GM19023 (cell line): ENCODE results near the gene AP2B1.
"Not testable (repeated sequence)": the region's sequence is repeated elsewhere in the genome, so short reads cannot be mapped to it uniquely, and the experiment has no call there.

Source experiments
- ATAC-seq: cut with Tn5 transposase; IDR thresholded peaks from one replicate; pipeline ENCODE4 v1.9.1; 2021; ENCODE audit warnings: mild to moderate bottlenecking, moderate library complexity; ENCODE audit not compliant: unreplicated experiment

Gene AP2B1

DNA sequence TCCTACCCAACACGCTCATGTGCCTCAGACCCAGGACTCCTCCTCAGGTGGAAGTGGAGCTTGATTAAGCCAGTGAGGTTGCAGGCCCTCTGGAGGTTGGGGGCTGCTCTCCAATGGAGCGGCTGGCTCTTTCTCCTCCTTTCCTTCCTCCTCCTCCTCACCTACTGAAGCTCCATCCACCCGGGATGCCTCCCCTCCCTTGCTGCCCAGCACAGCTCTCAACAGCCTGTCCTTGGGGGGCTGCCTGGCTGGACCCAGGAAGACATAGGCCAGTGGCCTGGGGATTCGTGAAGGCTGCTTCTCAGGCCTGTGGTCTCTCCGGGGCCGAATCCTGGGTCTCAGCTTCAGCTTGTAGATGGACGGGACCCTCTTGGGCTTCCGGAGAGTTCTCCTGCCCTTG lies 157.7 kb downstream of the AP2B1 start:
- ATAC-seq, result no peak

DNA sequence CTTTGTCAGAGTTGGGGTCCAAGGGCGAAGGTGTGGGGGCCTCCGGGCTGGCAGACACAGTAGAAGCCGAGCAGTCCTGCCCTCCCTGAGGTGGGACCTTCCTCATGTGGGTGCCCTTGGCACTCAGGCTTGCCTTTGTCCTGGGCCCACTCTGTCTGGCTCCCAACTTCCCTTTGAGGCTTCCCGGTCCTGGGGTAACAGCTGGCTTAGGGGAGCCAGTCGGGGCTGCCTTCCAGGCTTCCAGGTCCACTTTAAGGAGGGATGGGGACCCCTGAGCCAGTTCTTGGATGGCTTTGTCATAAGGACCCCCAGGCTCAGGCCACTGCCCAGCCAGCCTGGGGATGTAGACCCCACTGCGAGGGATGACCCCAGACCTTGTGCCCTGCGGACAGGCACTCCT lies 158.1 kb downstream of the AP2B1 start:
- no peak for ATAC-seq

DNA sequence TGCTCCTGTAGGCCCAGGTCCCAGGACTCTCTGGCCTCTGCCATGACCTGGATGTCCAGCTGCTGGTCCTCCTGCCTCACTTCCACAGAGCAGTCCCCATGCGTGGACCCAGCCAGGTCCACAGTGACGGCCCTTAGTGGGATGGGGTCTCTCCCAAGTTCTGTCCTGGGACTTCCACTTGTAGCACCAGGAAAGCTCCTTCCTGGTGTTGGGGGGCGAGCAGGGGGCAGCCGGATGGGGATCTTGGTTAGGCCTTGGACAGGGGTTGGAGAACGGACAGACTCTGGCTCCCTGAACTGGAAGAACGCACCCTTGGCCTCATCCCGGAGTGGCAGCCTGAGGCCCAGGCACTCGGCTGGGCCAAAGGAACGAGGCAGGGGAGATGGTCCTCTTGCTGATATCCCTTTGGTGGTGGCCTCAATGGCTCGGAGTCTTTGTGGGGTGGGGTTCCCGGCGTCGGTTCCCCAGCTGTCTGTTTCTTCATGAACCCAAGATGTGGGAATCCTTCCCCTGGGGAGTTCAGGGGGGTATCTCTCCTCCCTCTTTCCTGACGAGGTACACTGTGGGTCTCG lies 158.7 kb downstream of the AP2B1 start:
- no peak for ATAC-seq

DNA sequence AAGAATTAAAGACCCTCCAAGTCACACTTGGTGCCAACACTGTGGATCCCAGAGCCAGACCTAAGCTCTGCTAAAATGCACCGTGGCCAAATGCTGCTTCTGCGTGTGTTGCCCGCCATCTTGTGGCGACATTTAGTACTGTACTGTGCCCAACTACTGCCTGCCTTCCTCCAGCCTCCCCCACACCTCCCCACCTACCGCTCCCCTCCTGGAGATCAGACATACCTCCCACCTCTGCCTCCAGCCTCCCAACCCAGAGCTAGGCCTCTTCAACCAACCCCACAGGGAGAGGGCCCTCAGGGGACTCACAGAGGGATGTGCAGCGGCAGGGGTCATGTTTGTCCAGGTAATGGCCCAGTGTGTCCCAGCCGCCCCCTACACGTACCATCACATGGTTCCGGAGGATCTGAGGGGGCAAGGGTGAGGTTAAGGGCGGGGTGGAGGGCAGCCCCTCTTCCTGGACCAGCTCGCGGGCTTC lies 160.5 kb downstream of the AP2B1 start:
- peak; percentile 47 for ATAC-seq

DNA sequence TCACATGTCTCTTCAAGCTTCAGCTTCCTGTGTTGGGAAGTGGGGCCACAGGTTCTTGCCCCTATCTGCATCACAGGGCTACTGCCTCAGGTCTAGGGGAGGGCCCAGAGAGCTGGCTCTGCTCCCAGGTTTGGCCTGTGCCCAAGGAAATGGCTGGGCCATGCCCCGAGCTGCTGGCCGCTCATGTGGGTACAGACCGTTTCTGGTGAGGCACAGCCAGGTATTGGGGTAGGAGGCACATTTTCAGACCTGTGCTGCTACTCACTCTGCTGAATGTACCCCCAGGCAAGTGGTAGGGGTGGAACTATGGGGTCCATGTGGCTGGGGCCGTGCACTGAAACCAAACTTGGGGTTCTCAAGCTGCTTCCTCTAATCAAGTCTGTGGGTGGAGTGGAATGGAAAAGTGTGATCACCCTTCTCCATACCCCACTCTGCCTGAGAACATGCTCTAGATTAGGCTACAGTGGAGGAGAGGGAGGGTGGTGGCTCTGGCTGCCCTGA lies 161.3 kb downstream of the AP2B1 start:
- no peak for ATAC-seq

DNA sequence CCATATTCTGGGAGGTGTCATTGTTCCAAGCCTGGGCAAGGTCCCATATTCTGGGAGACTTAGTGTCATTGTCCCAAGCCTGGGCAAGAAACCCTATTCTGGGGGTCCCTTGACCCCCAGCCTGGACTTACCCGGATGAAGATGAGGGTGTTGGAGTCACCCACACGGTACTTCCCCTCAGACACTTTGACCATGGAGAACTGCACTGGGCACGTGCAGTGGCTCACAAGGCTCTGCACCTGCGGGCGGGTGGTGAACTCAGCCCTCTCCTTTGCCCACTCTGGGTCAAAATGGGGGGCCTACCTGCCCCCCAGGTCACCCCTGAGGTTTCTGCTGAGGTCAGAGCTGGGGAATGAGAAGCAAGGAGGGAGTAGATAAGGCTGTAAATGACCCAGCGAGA lies 161.9 kb downstream of the AP2B1 start:
- ATAC-seq, result no peak

DNA sequence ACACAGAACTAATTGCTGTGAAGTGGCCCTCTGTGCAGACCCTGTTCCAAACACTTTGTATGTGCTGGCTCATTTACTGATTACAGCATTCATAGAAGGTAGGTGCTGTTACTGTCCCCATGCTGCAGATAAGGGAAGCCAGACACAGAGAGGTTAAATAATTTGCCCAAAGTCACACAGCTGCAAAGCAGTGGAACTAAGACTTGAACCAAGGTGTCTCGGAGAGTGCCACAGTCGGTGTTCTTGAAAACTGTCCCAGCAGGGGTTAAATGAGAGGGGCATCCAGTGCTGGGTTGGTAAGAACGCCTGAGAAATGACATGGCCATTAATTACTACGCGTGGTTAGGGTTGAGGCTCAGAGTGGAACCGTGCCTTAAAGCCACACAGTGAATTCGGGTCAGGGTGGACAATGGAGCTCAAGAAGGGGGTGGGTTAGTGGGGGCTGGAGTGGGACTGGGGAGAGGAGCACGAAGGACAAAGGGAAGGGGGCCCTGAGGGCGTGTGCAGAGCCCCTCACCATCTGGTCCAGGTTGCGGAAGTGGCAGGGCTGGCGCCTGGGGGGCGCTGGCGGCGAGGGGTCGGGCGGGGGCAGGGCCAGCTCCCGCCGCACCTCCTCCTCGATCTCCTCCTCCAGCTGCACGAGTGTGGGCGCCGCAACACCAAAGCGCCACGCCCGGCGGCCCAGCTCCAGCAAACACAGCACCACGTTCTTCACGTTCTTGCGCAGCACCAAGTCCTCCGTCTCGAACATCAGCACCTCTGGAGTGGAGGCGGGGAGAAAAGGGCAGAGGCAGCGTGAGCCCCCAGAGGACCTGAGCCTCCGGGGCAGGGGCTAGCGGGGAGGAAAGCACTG lies 162.7 kb downstream of the AP2B1 start:
- no peak for ATAC-seq

DNA sequence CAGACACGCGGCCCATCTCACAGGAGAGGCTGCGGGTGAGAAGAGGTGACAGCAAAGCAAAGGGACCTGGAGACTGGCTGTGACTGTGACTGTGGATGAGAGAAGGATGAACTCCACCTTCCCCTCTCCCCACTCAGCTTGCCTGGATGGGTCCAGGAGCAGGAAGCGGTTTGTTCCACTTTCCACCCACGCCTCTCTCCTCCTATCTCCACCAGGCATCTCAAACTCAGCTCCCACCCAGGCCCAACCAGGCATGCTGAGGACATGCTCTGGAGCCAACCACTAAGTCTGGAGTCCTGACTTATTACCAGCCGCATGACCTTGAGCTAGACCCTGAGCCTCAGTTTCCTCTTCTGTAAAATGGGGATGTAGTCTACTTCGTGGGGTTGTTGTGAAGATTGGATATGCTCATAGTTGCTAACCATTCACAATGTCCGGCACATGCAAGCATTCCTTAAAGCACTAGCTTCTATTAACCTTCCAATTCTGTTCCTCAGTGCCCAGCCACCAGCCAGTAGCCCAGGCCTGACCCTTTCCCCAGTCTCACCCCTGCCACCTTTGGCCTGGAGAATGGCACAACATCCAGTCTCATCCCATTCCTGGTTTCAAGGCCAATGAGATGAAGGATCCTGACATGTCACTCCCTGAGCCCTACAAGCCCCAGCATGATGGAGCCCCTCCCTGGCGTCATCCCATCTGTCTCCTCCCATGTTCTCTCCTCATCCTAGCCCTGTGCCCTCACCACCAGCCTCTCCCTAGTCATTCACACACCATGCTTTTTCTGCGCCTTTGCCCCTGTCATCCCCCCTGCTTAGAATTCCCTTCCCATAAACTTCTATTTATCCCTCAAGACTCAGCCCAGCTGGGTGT lies 163.6 kb downstream of the AP2B1 start:
- no peak for ATAC-seq

DNA sequence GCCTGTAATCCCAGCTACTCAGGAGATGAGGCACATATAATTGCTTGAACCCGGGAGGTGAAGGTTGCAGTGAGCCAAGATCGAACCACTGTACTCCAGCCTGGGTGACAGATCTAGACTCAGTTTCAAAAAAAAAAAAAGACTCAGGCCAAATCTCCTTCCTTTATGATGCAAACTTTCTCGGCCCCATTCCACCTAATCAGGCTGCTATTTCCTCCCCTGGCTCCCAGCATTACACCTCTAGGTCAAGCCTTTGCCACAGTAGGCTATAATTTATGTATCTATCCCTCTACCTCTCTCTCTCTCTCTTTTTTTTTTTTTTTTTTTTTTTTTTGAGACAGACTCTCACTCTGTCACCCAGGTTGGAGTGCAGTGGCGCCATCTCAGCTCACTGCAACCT lies 164.4 kb downstream of the AP2B1 start:
- ATAC-seq, result not testable (repeated sequence)

DNA sequence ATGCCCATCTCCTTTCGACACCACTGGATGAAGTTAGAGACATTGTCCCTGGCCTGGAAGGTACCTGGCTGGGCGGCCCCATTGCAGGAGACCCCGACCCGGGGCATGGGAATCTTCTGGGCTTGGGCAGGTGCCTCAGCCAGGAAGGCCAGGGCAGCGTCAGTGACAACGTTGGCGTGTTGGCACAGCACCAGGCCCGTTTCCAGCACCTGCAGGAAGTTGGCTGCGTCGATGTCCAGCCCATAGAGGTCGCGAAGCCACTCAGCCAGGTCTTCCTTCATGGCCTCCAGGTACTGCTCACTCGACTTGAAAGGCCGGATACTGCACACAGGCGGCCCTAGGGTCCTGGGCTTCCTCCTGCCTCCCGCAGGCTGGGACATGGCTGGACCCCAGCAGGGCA lies 165.3 kb downstream of the AP2B1 start:
- ATAC-seq, result no peak

DNA sequence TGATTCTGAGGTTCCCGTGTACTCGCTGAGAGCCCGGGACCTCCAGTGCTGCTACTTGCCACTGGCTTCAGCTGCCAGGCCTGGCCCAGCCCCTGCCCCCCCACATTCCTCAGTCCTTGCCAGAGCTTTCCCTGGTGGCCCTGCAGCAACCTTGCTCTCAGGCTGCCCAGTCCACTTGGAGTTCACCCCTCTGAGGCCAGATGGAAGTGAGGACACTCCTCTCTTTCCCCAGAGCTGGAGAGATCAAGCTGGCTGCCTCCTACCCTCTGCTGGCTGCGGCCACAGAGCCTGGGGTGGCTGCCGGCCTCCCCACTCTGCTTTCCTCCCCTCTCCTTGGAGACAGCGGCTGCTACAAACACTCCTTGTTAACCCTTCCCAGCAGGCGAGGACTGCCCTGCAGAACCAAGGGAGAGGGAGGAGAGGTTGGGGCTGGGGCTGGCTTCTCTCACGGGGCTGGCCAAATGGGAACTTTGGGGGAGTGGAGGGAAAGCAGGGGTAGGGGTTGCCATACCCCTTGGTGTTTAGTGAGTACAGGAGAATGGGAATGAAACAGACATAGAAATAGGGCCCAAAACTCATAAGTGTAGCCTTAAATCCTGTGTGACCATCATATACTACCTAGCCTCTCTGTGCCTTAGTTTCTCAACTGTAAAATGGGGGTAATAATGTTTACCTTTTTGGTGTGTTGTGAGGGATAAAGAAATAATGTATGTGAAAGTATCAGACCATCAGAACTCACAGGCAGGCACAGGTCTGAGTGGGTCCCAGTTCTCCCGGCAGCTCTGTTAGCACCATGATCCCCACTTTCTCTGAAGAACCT lies 166.0 kb downstream of the AP2B1 start, which contains the start of gene GAS2L2:
GAS2L2 (minus strand) TSS at position 295 of the 820 bp plus-strand sequence. CDS start 389 bp downstream, outside the sequence.
- no peak for ATAC-seq

DNA sequence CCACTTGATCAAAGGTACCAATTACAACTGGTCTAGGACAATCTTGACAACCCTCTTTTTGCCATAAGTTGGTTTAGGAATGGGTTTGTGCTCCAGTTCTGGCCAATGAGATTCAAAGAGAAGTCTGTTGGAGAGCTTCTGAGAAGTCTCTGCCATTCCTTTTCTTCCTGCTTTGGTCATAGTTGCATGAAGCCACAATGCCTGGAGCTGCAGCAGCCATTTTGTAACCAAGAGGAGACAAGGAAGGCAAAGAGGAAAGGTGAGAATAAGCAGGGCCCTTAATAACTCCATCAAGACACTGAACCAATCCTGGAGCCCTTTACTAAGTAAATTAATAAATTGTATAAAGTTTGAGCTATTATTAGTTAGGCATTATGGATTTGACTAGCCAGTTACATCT lies 170.1 kb downstream of the AP2B1 start:
- no peak for ATAC-seq

DNA sequence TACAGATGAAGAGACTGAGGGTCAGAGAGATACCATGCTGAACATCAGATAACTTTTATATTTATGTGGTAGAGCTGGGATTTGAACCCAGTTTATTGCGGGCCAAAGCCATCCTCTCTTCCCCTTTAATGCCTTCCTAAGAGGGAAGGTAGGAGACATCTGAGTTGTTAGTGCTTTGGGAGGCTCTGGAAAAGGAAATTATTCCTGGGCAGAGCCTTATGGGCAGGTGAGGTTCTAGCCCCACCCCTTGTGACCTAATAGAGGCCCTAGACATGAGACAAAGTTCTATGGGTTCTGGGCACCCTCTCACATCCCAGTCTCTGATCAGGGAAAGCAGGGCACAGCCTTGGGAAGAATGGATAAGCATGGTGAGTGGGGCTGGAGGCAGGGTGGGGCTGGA lies 173.5 kb downstream of the AP2B1 start, which contains the start of gene C17orf50:
C17orf50 (plus strand) TSS at position 301 of the 400 bp plus-strand sequence; CDS start at position 356, 55 bp downstream.
- ATAC-seq, result no peak

DNA sequence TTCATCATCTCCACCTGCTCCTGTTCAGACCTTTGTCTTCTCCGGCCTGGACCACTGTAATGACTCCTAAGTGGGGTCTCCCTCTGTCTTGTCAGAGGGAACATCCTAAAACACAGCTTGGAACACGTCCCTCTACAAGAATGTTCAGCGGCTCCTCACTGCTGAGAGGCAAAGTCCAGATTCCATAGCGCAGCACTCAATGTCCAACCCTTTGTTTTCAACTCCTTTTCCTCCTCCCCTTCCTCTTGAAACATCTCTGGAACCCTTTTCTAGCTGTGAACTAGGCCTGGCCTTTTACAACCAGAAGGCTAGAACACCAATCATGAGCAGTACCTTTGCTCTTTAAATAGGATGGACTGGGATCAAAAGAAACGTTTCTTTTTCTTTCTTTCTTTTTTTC lies 174.5 kb downstream of the AP2B1 start:
- no peak for ATAC-seq

DNA sequence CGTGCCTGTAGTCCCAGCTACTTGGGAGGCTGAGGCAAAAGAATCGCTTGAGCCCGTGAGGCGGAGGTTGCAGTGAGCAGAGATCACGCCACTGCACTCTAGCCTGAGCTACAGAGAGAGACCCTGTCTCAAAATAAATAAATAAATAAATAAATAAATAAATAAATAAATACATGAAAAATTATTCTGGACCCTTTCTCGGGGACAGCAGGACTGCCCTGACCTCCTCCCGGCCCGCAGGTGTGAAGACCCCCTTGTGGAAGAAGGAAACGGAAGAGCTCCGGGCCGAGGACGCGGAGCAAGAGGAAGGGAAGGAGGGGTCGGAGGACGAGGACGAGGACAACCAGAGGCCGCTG lies 176.6 kb downstream of the AP2B1 start:
- no peak for ATAC-seq

DNA sequence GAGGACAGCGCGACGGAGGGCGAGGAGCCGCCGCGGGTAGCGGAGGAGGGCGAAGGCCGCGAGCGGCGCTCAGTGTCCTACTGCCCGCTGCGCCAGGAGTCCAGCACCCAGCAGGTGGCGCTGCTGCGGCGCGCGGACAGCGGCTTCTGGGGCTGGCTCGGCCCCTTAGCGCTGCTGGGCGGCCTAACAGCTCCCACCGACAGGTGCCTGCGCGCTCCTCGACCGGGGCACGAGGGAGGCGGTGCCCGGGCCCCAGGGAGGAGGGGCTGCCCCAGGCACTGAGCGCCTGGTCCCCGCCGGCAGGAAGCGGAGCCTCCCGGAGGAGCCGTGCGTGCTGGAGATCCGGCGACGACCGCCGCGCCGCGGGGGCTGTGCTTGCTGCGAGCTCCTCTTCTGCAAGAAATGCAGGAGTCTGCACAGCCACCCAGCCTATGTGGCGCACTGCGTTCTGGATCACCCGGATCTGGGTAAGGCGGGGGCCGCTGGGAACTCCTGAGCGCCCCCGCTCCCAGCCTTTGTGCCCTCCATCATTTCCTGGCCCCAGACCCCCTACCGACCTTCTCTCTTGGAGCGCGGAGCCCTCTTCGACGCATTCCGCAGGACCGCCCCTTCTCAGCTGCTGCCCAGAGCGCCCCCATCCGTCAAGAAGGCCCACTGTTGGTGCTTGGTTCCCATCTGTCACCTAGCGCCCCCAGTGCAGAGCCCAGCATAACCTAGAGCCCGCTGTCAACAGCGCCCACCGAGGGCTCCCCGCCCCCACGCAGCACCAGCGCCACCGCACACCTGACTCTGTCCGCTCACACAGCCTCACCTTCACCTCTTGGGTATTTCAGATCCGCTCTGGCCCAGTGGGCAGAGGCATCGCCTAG lies 177.2 kb downstream of the AP2B1 start:
- ATAC-seq, result peak; percentile 88

DNA sequence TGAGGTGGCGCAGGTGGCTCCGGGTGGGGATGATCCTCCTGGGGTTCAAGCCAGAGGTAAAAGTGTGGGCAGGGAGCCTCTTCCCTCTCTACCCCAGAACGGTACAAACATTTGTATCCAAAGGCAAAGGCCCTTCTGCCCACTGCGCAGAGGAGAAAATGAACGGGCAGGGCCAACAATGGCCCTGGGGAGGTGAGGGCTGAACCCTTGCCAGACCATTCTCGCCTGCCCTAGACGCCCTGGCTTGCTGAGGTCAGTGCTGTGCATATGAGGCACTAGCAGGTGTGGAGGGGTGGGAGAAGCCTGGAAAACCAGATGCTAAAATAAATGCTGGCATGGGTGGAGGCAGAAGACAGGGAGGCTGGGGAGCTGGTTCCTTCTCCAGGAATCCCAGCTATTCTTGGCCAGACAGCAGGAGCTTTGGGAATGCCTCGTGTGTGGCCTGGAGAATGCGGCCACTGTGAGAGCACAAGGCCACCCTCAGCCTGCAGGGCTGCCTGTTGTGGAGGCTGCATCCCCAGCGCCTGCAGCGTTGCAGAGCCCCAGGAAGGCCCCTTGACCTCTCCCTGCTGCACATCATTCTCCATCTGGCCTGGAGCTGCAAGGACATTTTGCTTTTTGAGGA lies 178.1 kb downstream of the AP2B1 start:
- no peak for ATAC-seq

DNA sequence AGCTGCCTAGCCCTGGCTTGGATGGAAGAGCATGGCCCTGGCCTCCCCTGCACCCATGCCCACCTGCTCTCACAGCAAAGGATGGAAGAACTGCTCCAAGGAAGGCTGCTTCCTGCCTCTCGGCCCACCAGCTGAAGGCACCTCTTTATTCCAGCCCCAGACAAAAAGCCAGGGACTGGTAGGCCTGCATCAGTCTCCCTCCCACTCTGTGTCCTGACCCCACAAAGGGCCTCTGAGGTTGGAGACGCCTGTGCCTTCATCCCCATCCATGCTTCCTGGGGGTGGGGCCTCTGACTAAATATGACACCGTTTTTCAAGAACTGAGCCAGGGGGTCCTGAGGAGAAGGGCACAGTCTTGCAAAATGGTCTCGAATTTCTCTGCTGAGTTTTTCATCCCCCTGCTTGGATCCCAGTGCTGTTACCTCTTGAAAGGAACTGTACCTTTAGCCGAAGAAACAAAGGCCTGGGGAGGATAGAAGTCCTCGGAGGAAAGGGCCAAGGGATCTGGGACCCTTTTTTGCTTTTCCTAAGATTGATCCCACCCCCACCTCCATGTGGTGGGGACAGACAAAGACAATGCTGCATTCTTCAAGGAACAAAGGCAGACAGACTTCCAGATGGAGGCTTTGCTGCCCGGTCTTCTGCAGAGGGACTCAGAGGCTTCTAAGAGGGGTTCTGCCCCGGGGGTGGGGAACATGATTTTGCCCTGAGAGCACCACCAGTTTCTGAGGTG lies 178.8 kb downstream of the AP2B1 start:
- ATAC-seq, result no peak
